HepG2 (cell line): ENCODE measurements around the gene CHMP1A. TPM values are rescaled to one million over a fixed set of nuclear protein-coding genes. Genes with fewer than 3 reads are reported as not detected.
"Not testable (repeated sequence)": the region's sequence is repeated elsewhere in the genome, so short reads cannot be mapped to it uniquely, and the experiment has no call there.

ENCODE experiments used
- ARNTL ChIP-seq: sonication (generic); formaldehyde crosslinking; IDR thresholded peaks from 2 replicates; pipeline ENCODE4 v1.4.0; 2020; ENCODE audit warnings: mild to moderate bottlenecking, missing genetic modification reagents
- ASH2L ChIP-seq: fragments of 300-600, 200-600 bp; sonication (generic); IDR thresholded peaks from 2 replicates; pipeline ENCODE4 v1.7.0; 2017; ENCODE audit warnings: low read depth, mild to moderate bottlenecking, moderate library complexity, mixed read lengths, low read length; ENCODE audit not compliant: insufficient read length
- BATF2 ChIP-seq: sonication (generic); formaldehyde crosslinking; IDR thresholded peaks from 2 replicates; pipeline ENCODE4 v1.8.0; 2022; ENCODE audit warnings: mild to moderate bottlenecking, missing genetic modification reagents, moderate library complexity
- DPF2 ChIP-seq: sonication (generic); formaldehyde crosslinking; IDR thresholded peaks from 2 replicates; pipeline ENCODE4 v1.4.0; 2020; ENCODE audit warnings: mild to moderate bottlenecking, low read depth, missing genetic modification reagents, borderline replicate concordance
- ETV5 ChIP-seq: IDR thresholded peaks from 2 replicates; pipeline ENCODE4 v1.6.1; 2018; ENCODE audit warnings: missing biosample characterization, missing genetic modification reagents, inconsistent platforms, borderline replicate concordance
- GABPA ChIP-seq, 2 experiments: IDR thresholded peaks; 2 replicates each; pipeline ENCODE4 v1.6.1; 2011 to 2016; ENCODE audit warnings: low read depth in 2 of 2, low read length in 1 of 2, missing biosample characterization in 1 of 2, missing genetic modification characterization in 1 of 2
- GTF3A ChIP-seq: sonication (generic); formaldehyde crosslinking; conservative IDR thresholded peaks from 2 replicates; pipeline ENCODE4 v1.4.0; 2020; ENCODE audit warnings: mild to moderate bottlenecking, missing genetic modification reagents
- HDAC1 ChIP-seq: sonication (generic); formaldehyde crosslinking; IDR thresholded peaks from 2 replicates; pipeline ENCODE4 v1.5.1; 2020; ENCODE audit warnings: mild to moderate bottlenecking, missing genetic modification reagents
- JUN ChIP-seq: sonication (generic); formaldehyde crosslinking; IDR thresholded peaks from 2 replicates; pipeline ENCODE4 v1.4.0; 2020; ENCODE audit warnings: mild to moderate bottlenecking, missing genetic modification reagents
- KLF12 ChIP-seq: sonication (generic); formaldehyde crosslinking; IDR thresholded peaks from 2 replicates; pipeline ENCODE4 v1.4.0; 2020; ENCODE audit warnings: missing genetic modification reagents, borderline replicate concordance
- ZFP36L1 ChIP-seq: sonication (generic); formaldehyde crosslinking; IDR thresholded peaks from 2 replicates; pipeline ENCODE4 v1.8.0; 2022; ENCODE audit warnings: mild to moderate bottlenecking, missing genetic modification reagents, moderate library complexity
- ZNF235 ChIP-seq: sonication (generic); formaldehyde crosslinking; IDR thresholded peaks from 2 replicates; pipeline ENCODE4 v1.8.1; 2023; ENCODE audit warnings: mild to moderate bottlenecking, missing genetic modification reagents, borderline replicate concordance
- ZNF512 ChIP-seq: sonication (generic); formaldehyde crosslinking; IDR thresholded peaks from 2 replicates; pipeline ENCODE4 v1.4.0; 2020; ENCODE audit warnings: mild to moderate bottlenecking, missing genetic modification reagents
- ZNF577 ChIP-seq: sonication (generic); formaldehyde crosslinking; IDR thresholded peaks from 2 replicates; pipeline ENCODE4 v1.4.0; 2020; ENCODE audit warnings: mild to moderate bottlenecking, low read depth, missing genetic modification reagents, borderline replicate concordance
- ZNF670 ChIP-seq: sonication (generic); formaldehyde crosslinking; IDR thresholded peaks from 2 replicates; pipeline ENCODE4 v1.8.0; 2022; ENCODE audit warnings: mild to moderate bottlenecking, missing genetic modification reagents, borderline replicate concordance
- ZNF672 ChIP-seq: sonication (generic); formaldehyde crosslinking; IDR thresholded peaks from 2 replicates; pipeline ENCODE4 v1.8.1; 2022; ENCODE audit warnings: missing genetic modification reagents
- ZNF83 ChIP-seq: sonication (generic); formaldehyde crosslinking; IDR thresholded peaks from 2 replicates; pipeline ENCODE4 v1.4.0; 2020; ENCODE audit warnings: missing genetic modification reagents, mild to moderate bottlenecking, borderline replicate concordance
- polyA plus RNA-seq, 8 experiments: library from polyadenylated mRNA; depleted of rRNA in 3 of 8; stranded (reverse) in 7 of 8; unstranded in 1 of 8; fragments of >200 nt; fragmentation: Illumina TruSeq in 4 of 8; extraction: Trizol in 4 of 8; gene quantifications; 2 replicates each; pipeline versions ENCODE4 v1.2.1 to v1.2.3, GENCODE V29; 2011 to 2016; ENCODE audit warnings: low read depth in 4 of 8, missing spikeins in 1 of 8, mixed read lengths in 1 of 8; ENCODE audit not compliant: insufficient read depth in 1 of 8
- total RNA-seq, 5 experiments: library from RNA; depleted of rRNA; stranded (reverse); fragments of >200 nt; fragmentation: Illumina TruSeq; extraction: Trizol; gene quantifications; 2 replicates each; pipeline ENCODE4 v1.2.3, GENCODE V29; 2016; ENCODE audit warnings: low read depth in 1 of 5
- TF ChIP-seq, protein P1 (sequence below): sonication (generic); formaldehyde crosslinking; IDR thresholded peaks from 2 replicates; pipeline ENCODE4 v1.4.0; 2020; ENCODE audit warnings: missing genetic modification reagents
- TF ChIP-seq, protein P2 (sequence below): sonication (generic); formaldehyde crosslinking; IDR thresholded peaks from 2 replicates; pipeline ENCODE4 v1.4.0; 2020; ENCODE audit warnings: mild to moderate bottlenecking, low read depth, missing genetic modification reagents
- TF ChIP-seq, protein P3 (sequence below), 2 experiments: sonication (generic) in 1 of 2; formaldehyde crosslinking in 1 of 2; IDR thresholded peaks; 2 replicates each; pipeline versions ENCODE4 v1.4.0 to v1.6.1; 2018 to 2020; ENCODE audit warnings: missing genetic modification reagents in 2 of 2, borderline replicate concordance in 1 of 2, low read depth in 1 of 2, mild to moderate bottlenecking in 1 of 2, missing biosample characterization in 1 of 2

The CHMP1A gene
- total and polyA plus RNA-seq, 2 of the 13 experiments (the other 11 are each of a cell fraction or from before 2014, with no cell fraction given) = 69.4 to 73.3 TPM

DNA sequence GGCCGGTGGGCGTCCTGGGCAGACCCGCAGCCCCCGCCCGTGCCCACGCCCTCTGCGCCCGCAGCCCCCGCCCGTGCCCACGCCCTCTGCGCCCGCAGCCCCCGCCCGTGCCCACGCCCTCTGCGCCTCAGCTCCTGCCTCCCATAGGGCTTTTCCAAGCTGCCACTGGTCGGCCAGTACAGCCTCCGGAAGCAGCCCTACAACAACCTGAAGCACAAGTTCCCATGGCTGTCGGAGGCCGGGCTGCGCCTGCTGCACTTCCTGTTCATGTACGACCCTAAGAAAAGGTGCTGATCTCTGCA, 37.2 kb upstream of the CHMP1A start (continued):
- TF ChIP-seq ZNF83 (CRISPR knock-in tag) (0 out of 2 replicates have a peak, but pooled peaks have one; percentile 8), HDAC1 (CRISPR knock-in tag) (peak; percentile 8; the same call in 1 of the 2 replicates), KLF12 (peak; percentile 34; the same call in 1 of the 2 replicates), GTF3A (0 out of 2 replicates have a peak, but pooled peaks have one; percentile 25), ZNF577 (CRISPR knock-in tag) (0 out of 2 replicates have a peak, but pooled peaks have one; percentile 53), ASH2L (peak; percentile 6), BATF2 (CRISPR knock-in tag) (0 out of 2 replicates have a peak, but pooled peaks have one; percentile 41), ZNF670 (peak; percentile 21; the same call in 1 of the 2 replicates), DPF2 (CRISPR knock-in tag) (peak; percentile 48), JUN (peak; percentile 43; the same call in 1 of the 2 replicates), GABPA (CRISPR knock-in tag; IDR thresholded peaks at IDR 0.05; ENCODE audit: low read depth) (peak; percentile 73), ARNTL (0 out of 2 replicates have a peak, but pooled peaks have one; percentile 5), ZNF235 (CRISPR knock-in tag) (peak; percentile 83; the same call in 1 of the 2 replicates), ZFP36L1 (CRISPR knock-in tag) (0 out of 2 replicates have a peak, but pooled peaks have one; percentile 2), ZNF672 (peak; percentile 74; the same call in 1 of the 2 replicates), ZNF512 (CRISPR knock-in tag) (0 out of 2 replicates have a peak, but pooled peaks have one; percentile 33), ETV5 (CRISPR knock-in tag) (peak; percentile 39; the same call in 1 of the 2 replicates)
- TF ChIP-seq, protein P1, sequence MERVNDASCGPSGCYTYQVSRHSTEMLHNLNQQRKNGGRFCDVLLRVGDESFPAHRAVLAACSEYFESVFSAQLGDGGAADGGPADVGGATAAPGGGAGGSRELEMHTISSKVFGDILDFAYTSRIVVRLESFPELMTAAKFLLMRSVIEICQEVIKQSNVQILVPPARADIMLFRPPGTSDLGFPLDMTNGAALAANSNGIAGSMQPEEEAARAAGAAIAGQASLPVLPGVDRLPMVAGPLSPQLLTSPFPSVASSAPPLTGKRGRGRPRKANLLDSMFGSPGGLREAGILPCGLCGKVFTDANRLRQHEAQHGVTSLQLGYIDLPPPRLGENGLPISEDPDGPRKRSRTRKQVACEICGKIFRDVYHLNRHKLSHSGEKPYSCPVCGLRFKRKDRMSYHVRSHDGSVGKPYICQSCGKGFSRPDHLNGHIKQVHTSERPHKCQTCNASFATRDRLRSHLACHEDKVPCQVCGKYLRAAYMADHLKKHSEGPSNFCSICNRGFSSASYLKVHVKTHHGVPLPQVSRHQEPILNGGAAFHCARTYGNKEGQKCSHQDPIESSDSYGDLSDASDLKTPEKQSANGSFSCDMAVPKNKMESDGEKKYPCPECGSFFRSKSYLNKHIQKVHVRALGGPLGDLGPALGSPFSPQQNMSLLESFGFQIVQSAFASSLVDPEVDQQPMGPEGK (CRISPR knock-in tag) = 0 out of 2 replicates have a peak, but pooled peaks have one; percentile 18
- TF ChIP-seq, protein P2, sequence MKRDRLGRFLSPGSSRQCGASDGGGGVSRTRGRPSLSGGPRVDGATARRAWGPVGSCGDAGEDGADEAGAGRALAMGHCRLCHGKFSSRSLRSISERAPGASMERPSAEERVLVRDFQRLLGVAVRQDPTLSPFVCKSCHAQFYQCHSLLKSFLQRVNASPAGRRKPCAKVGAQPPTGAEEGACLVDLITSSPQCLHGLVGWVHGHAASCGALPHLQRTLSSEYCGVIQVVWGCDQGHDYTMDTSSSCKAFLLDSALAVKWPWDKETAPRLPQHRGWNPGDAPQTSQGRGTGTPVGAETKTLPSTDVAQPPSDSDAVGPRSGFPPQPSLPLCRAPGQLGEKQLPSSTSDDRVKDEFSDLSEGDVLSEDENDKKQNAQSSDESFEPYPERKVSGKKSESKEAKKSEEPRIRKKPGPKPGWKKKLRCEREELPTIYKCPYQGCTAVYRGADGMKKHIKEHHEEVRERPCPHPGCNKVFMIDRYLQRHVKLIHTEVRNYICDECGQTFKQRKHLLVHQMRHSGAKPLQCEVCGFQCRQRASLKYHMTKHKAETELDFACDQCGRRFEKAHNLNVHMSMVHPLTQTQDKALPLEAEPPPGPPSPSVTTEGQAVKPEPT (CRISPR knock-in tag) = peak; percentile 65
- not testable (repeated sequence) for TF ChIP-seq GABPA (IDR thresholded peaks at IDR 0.05; ENCODE audit: low read depth, low read length)
- TF ChIP-seq, protein P3, sequence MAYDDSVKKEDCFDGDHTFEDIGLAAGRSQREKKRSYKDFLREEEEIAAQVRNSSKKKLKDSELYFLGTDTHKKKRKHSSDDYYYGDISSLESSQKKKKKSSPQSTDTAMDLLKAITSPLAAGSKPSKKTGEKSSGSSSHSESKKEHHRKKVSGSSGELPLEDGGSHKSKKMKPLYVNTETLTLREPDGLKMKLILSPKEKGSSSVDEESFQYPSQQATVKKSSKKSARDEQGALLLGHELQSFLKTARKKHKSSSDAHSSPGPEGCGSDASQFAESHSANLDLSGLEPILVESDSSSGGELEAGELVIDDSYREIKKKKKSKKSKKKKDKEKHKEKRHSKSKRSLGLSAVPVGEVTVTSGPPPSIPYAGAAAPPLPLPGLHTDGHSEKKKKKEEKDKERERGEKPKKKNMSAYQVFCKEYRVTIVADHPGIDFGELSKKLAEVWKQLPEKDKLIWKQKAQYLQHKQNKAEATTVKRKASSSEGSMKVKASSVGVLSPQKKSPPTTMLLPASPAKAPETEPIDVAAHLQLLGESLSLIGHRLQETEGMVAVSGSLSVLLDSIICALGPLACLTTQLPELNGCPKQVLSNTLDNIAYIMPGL (CRISPR knock-in tag; IDR thresholded peaks at IDR 0.05; ENCODE audit: borderline replicate concordance in 1 of 2, low read depth in 1 of 2) = 0 out of 4 replicates have a peak, but pooled peaks have one; percentile 9 to 45
